K562 (cell line): ENCODE results near the gene HSDL2.

Source experiments
- ATF1 ChIP-seq, 2 experiments: fragments of 450-650 bp in 1 of 2; IDR thresholded peaks; 2 replicates each; pipeline ENCODE4 v1.6.1; 2016; ENCODE audit warnings: missing compliant biosample characterization in 1 of 2, missing genetic modification characterization in 1 of 2
- HCFC1 ChIP-seq: IDR thresholded peaks from 2 replicates; pipeline ENCODE4 v1.6.1; 2012; ENCODE audit warnings: low read depth, low read length, improper control_type of control experiment
- HINFP ChIP-seq: fragments of 450-650 bp; conservative IDR thresholded peaks from 2 replicates; pipeline ENCODE4 v1.6.1; 2016; ENCODE audit warnings: missing genetic modification characterization, low read depth, mild to moderate bottlenecking, control low read depth, missing compliant biosample characterization
- KDM1A ChIP-seq, 2 experiments: fragments of 450-650 bp; IDR thresholded peaks; 2 replicates each; pipeline ENCODE4 v1.6.1; 2016; ENCODE audit warnings: mild to moderate bottlenecking in 2 of 2
- L3MBTL2 ChIP-seq: fragments of 450-650 bp; IDR thresholded peaks from 2 replicates; pipeline ENCODE4 v1.6.1; 2016; ENCODE audit warnings: mild to moderate bottlenecking, moderate library complexity
- POLR2AphosphoS5 ChIP-seq: IDR thresholded peaks from 2 replicates; pipeline ENCODE4 v1.6.1; 2011; ENCODE audit warnings: mild to moderate bottlenecking, low read depth, low read length, moderate library complexity; ENCODE audit not compliant: control insufficient read depth, insufficient read depth
- PRMT5 ChIP-seq: sonication (generic); formaldehyde crosslinking; IDR thresholded peaks from 2 replicates; pipeline ENCODE4 v1.5.0; 2020; ENCODE audit warnings: missing genetic modification reagents
- RBM22 ChIP-seq: fragments of 200-400 bp; formaldehyde crosslinking; IDR thresholded peaks from 2 replicates; pipeline ENCODE4 v1.6.1; 2018; ENCODE audit warnings: low read length, low read depth; ENCODE audit not compliant: poor library complexity, severe bottlenecking
- U2AF2 ChIP-seq: fragments of 200-400 bp; formaldehyde crosslinking; optimal IDR thresholded peaks from 2 replicates; pipeline ENCODE3; 2017; ENCODE audit warnings: low read depth, mild to moderate bottlenecking, low read length

- TF ChIP-seq HINFP (tag), result no peak
- no peak for TF ChIP-seq PRMT5
- TF ChIP-seq RBM22, result no peak
- TF ChIP-seq HCFC1, result no peak
- no peak for TF ChIP-seq KDM1A (IDR thresholded peaks at IDR 0.05)
- TF ChIP-seq ATF1 (CRISPR knock-in tag; IDR thresholded peaks at IDR 0.05), result no peak
- TF ChIP-seq ATF1 (tag; IDR thresholded peaks at IDR 0.05), result no peak
- no peak for TF ChIP-seq U2AF2
- no peak for TF ChIP-seq L3MBTL2
- no peak for TF ChIP-seq POLR2AphosphoS5
Measured at GRCh38 chr9:112361601-112362000, 18.3 kb upstream of the HSDL2 start.
